Lower leg skin (tissue), 3 donors: ENCODE measurements around the gene NCAM1.

Experiments used
- POLR2A ChIP-seq, 2 donors: fragments of 450-650 bp; IDR thresholded peaks; one replicate each; pipeline ENCODE4 v1.6.1; 2016 to 2017; ENCODE audit warnings: antibody characterized with exemption in 2 of 2, mild to moderate bottlenecking in 1 of 2, moderate library complexity in 1 of 2
- TF ChIP-seq, protein P1 (sequence below), 3 donors: fragments of 450-650 bp; IDR thresholded peaks; one replicate each; pipeline ENCODE4 v1.5.1; 2016; ENCODE audit warnings: antibody characterized with exemption in 3 of 3, mild to moderate bottlenecking in 3 of 3, moderate library complexity in 2 of 3

DNA sequence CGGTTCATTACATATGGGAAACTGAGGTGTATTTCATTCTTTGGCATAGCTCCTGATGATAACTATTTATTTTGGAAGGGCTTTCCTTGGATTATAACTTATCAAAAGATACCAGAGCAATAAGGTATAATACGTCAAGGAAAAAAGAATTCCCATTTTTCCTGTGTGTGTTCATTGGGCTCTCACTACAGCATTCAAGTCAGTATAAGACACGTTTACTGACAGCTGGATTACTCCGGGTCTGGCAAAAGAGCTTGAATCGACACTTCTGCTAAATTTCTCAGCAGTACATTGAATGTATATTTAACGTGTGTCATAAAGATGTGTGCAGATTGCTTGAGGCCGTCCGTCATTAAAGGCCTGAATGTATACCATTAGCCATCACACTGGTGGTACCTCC is 163.4 kb downstream of the NCAM1 start:
- TF ChIP-seq POLR2A (IDR thresholded peaks at IDR 0.05) = no peak
- TF ChIP-seq, protein P1, sequence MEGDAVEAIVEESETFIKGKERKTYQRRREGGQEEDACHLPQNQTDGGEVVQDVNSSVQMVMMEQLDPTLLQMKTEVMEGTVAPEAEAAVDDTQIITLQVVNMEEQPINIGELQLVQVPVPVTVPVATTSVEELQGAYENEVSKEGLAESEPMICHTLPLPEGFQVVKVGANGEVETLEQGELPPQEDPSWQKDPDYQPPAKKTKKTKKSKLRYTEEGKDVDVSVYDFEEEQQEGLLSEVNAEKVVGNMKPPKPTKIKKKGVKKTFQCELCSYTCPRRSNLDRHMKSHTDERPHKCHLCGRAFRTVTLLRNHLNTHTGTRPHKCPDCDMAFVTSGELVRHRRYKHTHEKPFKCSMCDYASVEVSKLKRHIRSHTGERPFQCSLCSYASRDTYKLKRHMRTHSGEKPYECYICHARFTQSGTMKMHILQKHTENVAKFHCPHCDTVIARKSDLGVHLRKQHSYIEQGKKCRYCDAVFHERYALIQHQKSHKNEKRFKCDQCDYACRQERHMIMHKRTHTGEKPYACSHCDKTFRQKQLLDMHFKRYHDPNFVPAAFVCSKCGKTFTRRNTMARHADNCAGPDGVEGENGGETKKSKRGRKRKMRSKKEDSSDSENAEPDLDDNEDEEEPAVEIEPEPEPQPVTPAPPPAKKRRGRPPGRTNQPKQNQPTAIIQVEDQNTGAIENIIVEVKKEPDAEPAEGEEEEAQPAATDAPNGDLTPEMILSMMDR (IDR thresholded peaks at IDR 0.05) = no peak
